Skeletal muscle satellite cell (primary cell): ENCODE results near the gene SPOPL.

Source experiments
- H3K27me3 ChIP-seq: 2 replicates; pipeline ENCODE4 v1.7.0; 2013; ENCODE audit warnings: low read length; ENCODE audit not compliant: control insufficient read depth, insufficient read depth
- H3K36me3 ChIP-seq: 2 replicates; pipeline ENCODE4 v1.7.0; 2013; ENCODE audit warnings: mild to moderate bottlenecking, control low read depth, low read length; ENCODE audit not compliant: insufficient read depth
- H3K4me1 ChIP-seq: 2 replicates; pipeline ENCODE4 v1.7.0; 2013; ENCODE audit warnings: low read length; ENCODE audit not compliant: control insufficient read depth, insufficient read depth
- H3K4me2 ChIP-seq: 2 replicates; pipeline ENCODE4 v1.7.0; 2013; ENCODE audit warnings: mild to moderate bottlenecking, low read length
- H3K4me3 ChIP-seq: 2 replicates; pipeline ENCODE4 v1.7.0; 2013; ENCODE audit warnings: low read length
- H3K9ac ChIP-seq: 2 replicates; pipeline ENCODE4 v1.7.0; 2013; ENCODE audit warnings: mild to moderate bottlenecking, low read depth, low read length, moderate library complexity
- H3K9me3 ChIP-seq: replicated peaks from 2 replicates; pipeline ENCODE4 v1.7.0; 2013; ENCODE audit warnings: mild to moderate bottlenecking, control low read depth, low read length

The SPOPL gene

DNA sequence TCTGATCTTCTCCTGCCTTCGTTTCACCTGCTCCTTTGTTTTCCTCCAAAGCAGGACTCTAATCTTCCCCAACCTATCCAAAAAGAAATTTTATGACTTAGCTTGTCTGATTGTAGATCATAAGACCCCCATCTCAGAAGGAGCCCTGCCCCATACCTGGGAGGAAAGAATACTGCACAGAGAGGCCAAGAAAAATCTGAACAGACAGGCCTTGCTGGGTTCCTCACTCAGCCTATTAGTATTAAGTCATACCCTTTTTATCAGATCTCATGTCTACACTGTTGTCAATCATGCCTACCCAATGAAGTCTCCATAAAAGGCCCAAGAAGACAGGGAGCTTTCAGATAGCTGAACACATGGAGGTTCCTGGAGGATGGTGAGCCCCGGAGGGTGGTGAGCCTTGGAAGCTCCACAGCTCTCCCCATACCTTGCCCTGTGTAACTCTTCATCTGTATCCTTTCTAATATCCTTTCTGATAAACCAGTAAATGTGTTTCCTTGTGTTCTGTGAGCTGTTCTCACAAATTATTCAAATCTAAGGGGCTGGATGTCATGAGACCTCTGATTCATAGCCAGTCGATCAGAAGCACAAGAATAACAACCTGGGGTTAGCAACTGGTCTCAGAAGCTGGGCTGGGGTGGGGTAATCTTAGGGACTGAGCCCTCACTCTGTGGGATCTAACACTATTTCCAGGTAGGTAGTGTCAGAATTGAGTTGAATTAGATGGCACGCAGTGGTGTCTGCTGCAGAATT lies 108.8 kb downstream of the SPOPL start:
- H3K4me3 ChIP-seq = no peak overlapping the region
- H3K36me3 ChIP-seq = no peaks in the 10 kb centered on the region
- no peaks in the 10 kb centered on the region for H3K9me3 ChIP-seq
- H3K9ac ChIP-seq = no peak overlapping the region
- no peaks in the 10 kb centered on the region for H3K27me3 ChIP-seq
- no peaks in the 10 kb centered on the region for H3K4me1 ChIP-seq
- no peak overlapping the region for H3K4me2 ChIP-seq

- Histone ChIP-seq H3K9ac (no peak overlapping the region), H3K9me3 (no peaks in the 10 kb centered on the region), H3K4me1 (peaks cover under 1% of the 10 kb centered on the region), H3K36me3 (no peaks in the 10 kb centered on the region), H3K4me3 (no peak overlapping the region), H3K4me2 (peak overlapping the region; percentile 25), H3K27me3 (no peaks in the 10 kb centered on the region)
Observed at GRCh38 chr2:138615257-138615656, 113.7 kb downstream of the SPOPL start.

DNA sequence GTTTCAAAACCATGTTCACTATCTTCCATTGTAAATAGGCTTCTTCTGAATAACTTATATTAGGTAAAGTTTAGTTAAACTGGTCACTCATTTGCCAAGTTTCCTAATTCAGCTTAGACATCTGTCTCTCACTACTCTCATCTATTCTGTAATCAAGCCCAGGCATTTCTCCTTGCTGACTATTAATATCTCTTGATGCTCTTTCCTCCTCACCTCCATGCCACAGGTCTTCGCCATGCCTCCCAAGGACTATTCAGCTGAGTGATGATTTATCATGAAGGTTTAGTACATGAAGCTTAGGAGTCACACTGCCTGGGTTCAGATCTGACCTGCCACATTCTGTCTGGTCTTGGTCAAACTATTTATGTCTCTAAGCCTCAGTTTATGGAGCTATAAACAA lies 115.5 kb downstream of the SPOPL start:
- H3K36me3 ChIP-seq = no peaks in the 10 kb centered on the region
- H3K9me3 ChIP-seq = no peaks in the 10 kb centered on the region
- no peak overlapping the region for H3K9ac ChIP-seq
- H3K4me1 ChIP-seq = peaks cover 3% of the 10 kb centered on the region
- H3K4me3 ChIP-seq = no peak overlapping the region
- H3K4me2 ChIP-seq = no peak overlapping the region
- H3K27me3 ChIP-seq = no peaks in the 10 kb centered on the region

- no peaks in the 10 kb centered on the region for H3K36me3 ChIP-seq
Observed at GRCh38 chr2:138618971-138619370, 117.4 kb downstream of the SPOPL start.

DNA sequence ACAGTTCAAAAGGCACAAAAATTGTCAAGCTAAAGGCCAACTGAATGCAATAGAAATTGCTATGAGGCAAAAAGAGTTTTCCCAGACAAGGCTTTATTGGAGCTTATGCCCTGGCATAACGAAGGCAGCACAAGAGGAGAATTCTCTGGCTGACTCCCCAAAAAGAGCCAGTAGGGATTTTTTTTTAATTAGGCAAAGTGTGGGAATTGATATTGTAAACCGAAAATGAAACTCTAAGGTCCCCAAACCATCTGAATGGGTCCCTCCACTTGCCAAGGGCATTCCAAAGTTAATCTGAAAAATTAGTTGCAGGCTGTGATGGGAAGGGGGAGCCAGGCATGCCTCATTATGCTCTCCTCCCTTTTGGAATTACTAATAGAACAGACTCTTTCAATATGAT lies 118.9 kb downstream of the SPOPL start:
- Histone ChIP-seq H3K4me2 (no peak overlapping the region), H3K4me1 (peaks cover 3% of the 10 kb centered on the region), H3K4me3 (no peak overlapping the region), H3K27me3 (no peaks in the 10 kb centered on the region), H3K36me3 (no peaks in the 10 kb centered on the region), H3K9ac (no peak overlapping the region), H3K9me3 (no peaks in the 10 kb centered on the region)

More at GRCh38 chr2:138618971-138619370, 117.4 kb downstream of the SPOPL start:
- Histone ChIP-seq H3K27me3 (no peaks in the 10 kb centered on the region), H3K9me3 (no peaks in the 10 kb centered on the region), H3K4me3 (no peak overlapping the region), H3K9ac (no peak overlapping the region), H3K4me1 (peaks cover 3% of the 10 kb centered on the region), H3K4me2 (no peak overlapping the region)

GRCh38 chr2:138621139-138621538 lies 119.6 kb downstream of the SPOPL start:
- Histone ChIP-seq H3K36me3 (no peaks in the 10 kb centered on the region), H3K9ac (no peak overlapping the region), H3K4me3 (no peak overlapping the region), H3K27me3 (no peaks in the 10 kb centered on the region), H3K4me2 (no peak overlapping the region), H3K9me3 (no peaks in the 10 kb centered on the region), H3K4me1 (peaks cover 3% of the 10 kb centered on the region)

GRCh38 chr2:138622613-138623012 lies 121.0 kb downstream of the SPOPL start:
- Histone ChIP-seq H3K4me2 (no peak overlapping the region), H3K9ac (no peak overlapping the region), H3K4me3 (no peak overlapping the region), H3K27me3 (no peaks in the 10 kb centered on the region), H3K36me3 (no peaks in the 10 kb centered on the region), H3K4me1 (peaks cover 3% of the 10 kb centered on the region), H3K9me3 (no peaks in the 10 kb centered on the region)
